ENCODE data around the gene HOXA6.

DNA sequence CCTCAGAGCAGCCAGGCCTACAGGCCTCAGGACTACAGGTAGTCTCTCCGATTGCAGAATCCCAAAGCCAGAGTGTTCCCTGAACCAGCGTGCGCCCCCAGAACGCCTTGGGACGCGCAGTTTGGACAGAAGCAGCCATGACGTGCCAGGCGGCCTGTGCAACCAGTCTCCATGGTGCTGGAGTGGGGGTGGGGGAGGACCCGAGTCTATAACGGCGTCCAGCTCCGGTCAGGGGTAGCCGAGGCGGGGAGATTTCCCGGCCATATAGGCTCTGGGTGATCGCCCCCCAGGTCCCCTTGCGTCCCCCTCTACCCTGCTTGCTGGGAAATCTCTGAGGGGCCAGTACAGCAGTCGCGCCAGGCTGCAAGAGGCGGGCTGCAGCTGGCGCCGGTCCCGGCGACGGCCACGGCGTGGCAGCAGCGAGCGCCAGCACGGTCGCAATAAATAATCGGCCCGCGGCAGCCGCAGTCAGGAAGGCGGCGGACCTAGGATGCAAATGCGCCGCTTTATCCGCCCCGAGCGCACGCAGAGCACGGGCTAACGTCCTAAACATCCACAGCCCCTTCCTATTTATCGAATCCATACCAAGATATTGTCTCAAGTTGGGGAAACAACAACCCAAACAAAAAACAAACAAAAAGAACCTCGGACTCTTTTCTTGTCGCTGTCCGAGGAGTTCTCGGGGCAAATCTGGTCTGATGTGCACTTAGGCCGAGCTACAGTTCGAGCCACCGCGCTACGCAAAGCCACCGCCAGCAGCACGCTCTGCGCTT lies 3.2 kb upstream of the HOXA6 start:
- TF ChIP-seq POLR2A (IDR thresholded peaks at IDR 0.05) (peak; percentile 72), POLR2AphosphoS5 (IDR thresholded peaks at IDR 0.05) (peak; percentile 63)
- TF ChIP-seq, protein P1, sequence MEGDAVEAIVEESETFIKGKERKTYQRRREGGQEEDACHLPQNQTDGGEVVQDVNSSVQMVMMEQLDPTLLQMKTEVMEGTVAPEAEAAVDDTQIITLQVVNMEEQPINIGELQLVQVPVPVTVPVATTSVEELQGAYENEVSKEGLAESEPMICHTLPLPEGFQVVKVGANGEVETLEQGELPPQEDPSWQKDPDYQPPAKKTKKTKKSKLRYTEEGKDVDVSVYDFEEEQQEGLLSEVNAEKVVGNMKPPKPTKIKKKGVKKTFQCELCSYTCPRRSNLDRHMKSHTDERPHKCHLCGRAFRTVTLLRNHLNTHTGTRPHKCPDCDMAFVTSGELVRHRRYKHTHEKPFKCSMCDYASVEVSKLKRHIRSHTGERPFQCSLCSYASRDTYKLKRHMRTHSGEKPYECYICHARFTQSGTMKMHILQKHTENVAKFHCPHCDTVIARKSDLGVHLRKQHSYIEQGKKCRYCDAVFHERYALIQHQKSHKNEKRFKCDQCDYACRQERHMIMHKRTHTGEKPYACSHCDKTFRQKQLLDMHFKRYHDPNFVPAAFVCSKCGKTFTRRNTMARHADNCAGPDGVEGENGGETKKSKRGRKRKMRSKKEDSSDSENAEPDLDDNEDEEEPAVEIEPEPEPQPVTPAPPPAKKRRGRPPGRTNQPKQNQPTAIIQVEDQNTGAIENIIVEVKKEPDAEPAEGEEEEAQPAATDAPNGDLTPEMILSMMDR (IDR thresholded peaks at IDR 0.05) = peak; percentile 70 to 91 (median 83)
